GM21381 (cell line): ENCODE measurements around the gene SLC6A2.
A peak's percentile ranks its signal among the peaks of the same experiment; 100 is the strongest.
"Not testable (repeated sequence)": the region's sequence is repeated elsewhere in the genome, so short reads cannot be mapped to it uniquely, and the experiment has no call there.

Experiments used
- ATAC-seq: cut with Tn5 transposase; IDR thresholded peaks from one replicate; pipeline ENCODE4 v1.9.1; 2021; ENCODE audit warnings: mild to moderate bottlenecking, moderate library complexity; ENCODE audit not compliant: unreplicated experiment

Gene SLC6A2

DNA sequence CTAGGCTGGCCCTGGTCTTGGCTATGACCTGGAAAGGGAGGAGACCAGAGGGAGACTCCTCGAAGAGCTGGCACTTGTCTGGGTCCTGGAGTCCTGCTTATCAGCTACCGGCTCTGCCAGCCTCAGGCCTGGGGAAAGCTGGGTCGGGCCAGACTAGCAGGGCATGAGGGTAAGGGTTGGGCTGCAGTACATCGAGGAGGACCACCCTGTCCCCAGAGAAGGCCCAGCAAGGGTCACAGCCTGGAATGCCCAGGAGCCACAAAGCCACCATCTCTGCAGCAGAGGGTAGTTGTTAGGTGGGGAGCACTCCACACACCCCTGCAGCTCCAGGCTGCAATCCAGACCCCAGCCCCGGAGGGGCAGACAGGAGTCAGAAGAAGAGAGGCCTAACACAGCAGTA, 54.0 kb downstream of the SLC6A2 start:
- ATAC-seq = no peak

GRCh38 chr16:55710466-55710865, 54.7 kb downstream of the SLC6A2 start:
- ATAC-seq = no peak

DNA sequence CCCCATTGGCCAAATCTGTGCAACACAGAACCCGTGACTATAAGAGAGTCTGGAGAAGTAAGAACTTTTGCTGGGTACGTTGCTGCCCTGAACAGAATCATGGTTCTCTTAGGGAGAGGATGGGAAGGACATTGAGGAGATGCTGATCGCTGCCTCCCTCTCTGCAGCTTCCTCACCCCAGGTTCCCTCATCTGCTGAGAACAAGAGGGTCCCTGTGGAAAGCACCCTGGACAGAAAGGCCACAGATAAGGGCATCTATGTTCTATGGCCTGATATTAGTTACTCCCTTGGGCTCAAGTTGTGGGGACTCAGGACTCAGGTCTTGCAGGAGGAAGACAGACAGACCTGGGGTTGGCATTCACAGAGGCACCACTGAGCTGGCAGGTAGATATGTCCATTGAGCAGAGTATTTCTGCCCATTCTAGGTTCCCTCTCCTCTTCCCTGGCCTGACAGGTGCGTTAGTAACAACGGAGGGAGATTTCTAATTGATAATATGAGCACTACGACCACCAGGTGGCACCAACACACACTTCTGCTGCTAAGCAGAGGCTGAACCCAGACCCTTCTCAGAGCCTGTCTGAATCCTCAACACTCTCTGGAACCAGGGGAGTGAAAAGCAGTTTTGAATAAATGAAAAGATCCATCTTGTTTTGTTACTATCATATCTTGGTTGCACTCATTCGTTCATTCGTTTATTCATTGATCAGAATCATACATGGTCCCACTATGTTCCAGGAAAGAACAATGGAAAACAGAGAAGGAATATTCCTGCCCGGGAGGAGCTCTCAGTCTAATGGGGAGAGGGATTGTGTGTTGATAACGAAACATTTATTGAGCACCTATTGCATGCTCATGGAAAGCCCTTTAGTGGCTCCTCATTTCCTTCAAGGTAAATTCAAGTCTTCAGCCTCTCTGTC, 56.4 kb downstream of the SLC6A2 start:
- ATAC-seq = peak; percentile 70

DNA sequence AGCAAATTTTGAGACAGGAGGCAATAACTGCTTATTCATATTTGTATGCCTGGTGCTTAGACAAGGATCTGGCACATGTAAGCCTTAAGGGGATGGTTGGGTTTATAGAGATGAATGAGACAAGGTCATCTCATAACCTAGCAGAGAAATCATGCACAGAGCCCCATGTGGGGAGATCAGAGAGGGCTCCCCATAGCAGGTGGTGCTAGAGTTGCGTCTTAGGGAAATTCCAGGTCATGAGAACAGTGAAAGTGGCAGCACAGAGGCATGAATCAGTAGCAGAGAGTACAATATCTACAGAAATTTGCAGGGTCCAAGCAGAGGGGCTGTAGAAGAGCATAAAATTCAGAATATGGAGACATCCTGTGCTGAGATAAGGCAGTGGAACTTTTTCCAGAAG, 57.3 kb downstream of the SLC6A2 start:
- ATAC-seq = no peak

DNA sequence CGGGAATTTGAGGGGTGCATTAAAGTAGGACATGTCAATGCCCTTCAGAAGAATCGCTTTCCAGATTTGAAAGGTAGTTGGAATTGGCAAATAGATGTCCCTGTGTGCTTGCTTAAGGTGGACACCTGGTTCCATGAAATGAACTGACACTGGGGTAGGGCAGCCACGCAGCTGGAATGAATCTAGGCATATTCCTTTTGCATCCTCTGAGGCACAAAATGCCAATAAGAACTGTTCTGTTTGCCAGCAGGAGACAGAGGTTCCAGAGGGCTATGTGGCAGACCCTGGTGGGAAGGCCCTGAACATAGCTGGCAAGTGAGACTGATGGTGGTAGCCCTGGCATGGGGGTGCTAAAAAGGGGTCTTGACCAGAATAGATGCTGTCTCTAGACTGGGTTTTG, 61.5 kb downstream of the SLC6A2 start:
- no peak for ATAC-seq

DNA sequence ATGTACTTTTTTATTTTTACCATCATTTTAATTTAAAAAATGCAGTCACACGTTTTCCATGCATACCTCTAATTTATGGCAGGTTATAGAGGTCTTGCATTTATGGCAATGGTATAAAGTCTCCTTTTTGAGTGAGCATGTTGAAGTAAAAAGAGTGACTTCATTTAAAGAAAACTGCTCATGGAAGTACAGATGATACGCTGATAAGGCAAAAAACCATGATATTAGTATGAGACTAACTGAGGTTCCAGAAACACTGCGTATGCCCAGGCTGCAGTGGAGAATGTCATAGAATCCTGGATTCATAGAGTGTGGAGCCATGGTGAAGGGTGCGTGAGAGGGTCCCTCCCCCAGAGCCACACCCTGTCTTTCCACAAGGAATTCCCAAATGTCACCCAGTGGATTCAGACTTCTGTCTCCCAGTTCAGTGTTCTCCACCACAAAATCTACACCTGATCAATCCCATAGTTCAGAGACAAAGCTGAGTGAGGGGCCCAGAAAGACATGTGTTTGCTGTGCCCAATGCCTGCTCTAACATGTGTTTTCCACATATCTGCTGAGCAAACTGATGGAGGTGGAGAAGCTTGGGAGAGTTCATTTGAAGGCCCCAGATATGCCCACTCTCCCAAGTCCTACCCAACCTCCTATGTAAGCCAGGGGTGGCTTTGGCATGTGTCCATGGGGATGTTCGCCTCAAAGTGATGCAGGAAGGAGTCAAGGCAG, 69.4 kb downstream of the SLC6A2 start:
- no peak for ATAC-seq

DNA sequence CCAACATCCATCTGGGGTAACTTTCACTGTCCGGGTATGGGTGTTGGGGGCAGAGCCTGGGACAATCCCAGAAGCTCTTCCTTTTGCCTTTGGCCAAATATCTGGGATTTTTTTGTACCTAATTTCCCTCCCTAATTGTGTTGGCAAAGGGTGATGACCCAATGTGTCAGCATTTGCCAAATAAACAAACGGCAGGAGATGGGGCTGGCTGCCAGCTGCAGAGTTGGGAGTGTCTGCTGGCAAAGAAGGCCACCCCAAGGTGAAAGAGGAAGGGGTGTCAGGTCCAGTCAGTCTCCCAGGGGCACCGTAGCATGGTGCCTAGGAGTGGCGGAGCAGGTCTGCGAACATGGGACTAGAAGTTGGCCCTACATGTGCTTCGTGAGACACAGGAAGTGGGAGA, 73.0 kb downstream of the SLC6A2 start:
- no peak for ATAC-seq

- no peak for ATAC-seq
Observed at GRCh38 chr16:55730115-55730514, 74.3 kb downstream of the SLC6A2 start.

- ATAC-seq = no peak
Observed at GRCh38 chr16:55732496-55732895, 76.7 kb downstream of the SLC6A2 start.

GRCh38 chr16:55734665-55735064, 78.9 kb downstream of the SLC6A2 start:
- no peak for ATAC-seq

DNA sequence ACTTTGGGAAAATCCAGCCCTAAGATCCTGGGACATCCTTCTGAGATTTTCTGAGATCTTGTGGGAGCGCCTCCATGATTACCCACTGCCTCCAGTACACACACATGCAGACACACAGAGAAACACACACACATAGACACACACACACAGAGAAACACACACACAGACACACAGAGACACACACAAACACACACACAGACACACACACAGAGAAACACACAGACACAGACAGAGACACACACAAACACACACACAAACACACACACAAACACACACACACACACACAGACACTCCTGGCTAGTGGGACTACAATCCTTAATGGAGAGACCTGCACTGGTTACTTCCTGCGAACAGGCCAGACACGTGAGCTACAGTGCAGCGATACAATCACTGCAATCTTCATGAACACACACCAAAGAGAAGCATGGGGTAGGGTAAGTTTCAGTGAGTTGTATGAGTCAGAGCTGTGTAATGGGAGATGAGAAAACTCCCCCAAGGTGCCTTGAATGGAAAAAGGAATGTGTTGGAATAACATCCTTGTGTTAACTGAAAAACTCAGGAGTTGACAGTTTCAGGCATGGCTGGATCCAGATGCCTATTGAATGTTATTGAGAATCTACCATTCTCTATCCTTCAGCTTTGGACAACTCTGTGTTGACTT, 79.5 kb downstream of the SLC6A2 start:
- ATAC-seq = no peak

GRCh38 chr16:55736671-55737070, 80.9 kb downstream of the SLC6A2 start:
- no peak for ATAC-seq

- ATAC-seq = no peak
Observed at GRCh38 chr16:55737318-55737717, 81.5 kb downstream of the SLC6A2 start.

DNA sequence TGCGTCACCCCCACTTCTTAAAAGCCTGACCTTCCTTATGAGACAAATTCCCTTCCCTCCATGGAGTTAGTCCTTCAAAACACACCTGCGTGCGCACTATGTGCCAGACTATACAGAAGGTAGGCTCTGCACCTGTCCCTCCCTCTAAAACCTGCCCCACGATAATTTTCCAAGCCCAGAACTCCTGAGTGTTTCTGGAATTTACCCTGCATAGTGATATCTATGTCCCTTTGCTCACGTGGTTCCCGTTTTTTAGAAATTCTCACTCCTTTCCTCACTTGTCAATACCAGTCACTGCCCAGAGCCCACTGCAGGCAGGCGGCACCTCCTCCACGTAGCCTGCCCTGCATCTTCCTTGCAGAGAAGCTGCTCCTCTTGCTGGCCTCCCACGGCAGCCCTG, 82.2 kb downstream of the SLC6A2 start:
- ATAC-seq = no peak

- ATAC-seq = no peak
Observed at GRCh38 chr16:55746081-55746480, 90.3 kb downstream of the SLC6A2 start.

DNA sequence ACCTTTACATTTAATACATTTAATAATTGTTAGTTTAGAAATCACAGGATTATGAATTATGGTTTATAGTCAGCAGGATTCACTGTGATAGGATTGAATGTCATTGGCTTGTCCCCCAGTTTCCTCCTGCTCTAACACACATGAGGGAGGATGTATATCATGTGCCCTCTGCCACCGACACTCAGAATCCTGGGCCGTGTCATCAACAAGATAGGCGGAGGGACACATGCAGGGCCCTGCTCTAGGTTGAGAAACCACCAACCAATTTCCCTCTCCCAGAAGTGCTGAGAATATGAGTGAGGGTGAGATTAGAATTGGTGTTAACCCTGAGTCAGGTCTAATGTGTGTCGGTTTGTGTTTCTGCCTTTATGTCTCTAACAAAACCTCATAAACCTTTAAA, 92.0 kb downstream of the SLC6A2 start:
- ATAC-seq = no peak

DNA sequence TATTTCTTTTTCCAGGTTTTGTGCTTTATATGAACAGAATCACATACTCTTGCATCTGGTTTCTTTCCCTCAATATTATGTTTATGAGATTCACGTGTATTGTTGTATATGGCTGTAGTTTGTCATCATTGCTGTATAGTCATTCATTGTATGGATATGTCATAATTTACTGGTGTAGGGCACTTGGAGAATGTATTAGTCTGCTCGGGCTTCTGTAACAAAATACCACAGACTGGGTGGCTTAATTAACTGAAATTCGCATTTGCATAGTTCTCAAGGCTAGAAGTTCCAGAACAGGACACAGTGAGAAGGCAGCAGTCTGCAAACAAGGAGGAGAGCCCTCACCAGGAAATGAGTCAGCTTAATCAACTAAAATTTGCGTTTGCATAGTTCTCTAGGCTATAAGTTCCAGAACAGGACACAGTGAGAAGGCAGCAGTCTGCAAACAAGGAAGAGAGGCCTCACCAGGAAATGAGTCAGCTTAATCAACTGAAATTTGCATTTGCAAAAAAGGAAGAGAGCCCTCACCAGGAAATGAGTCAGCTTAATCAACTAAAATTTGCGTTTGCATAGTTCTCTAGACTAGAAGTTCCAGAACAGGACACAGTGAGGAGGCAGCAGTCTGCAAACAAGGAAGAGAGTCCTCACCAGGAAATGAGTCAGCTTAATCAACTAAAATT, 96.8 kb downstream of the SLC6A2 start:
- not testable (repeated sequence) for ATAC-seq

- ATAC-seq = not testable (repeated sequence)
Observed at GRCh38 chr16:55753145-55753631, 97.4 kb downstream of the SLC6A2 start.
